HepG2 (cell line): ENCODE measurements around the gene SYVN1. TPM values are rescaled to one million over a fixed set of nuclear protein-coding genes. Genes with fewer than 3 reads are reported as not detected.

ENCODE experiments used
- ATAC-seq: fragments of 200-7000 bp; cut with Tn5 transposase; 3 replicates; pipeline ENCODE4 v1.9.1; 2020; ENCODE audit warnings: mild to moderate bottlenecking, moderate library complexity
- BruUV-seq: library from RNA; stranded (reverse); fragments of 400-500 nt; replicated peaks from 2 replicates; lab custom pipeline; 2021; lab: Mats Ljungman, UMichigan
- CTCF ChIA-PET: fragments of 300-600 bp; formaldehyde crosslinking; extraction: SDS; loops from one replicate; lab custom pipeline; 2021; ENCODE audit warnings: low total read pairs, inconsistent platforms, low intra/inter-chr PET ratio; lab: Yijun Ruan, JAX
- POLR2A ChIA-PET: fragments of 350-600 bp; sonication (Branson Sonifier 250); formaldehyde crosslinking; loops from one replicate; lab custom pipeline; 2020; ENCODE audit warnings: antibody characterized with exemption, inconsistent platforms; lab: Yijun Ruan, JAX
- DNase-seq: peaks from one replicate; pipeline ENCODE4 v3.0.0-alpha.2; 2015; ENCODE audit warnings: low spot score
- FAIRE-seq: peaks from 3 replicates; lab custom pipeline; 2011; peaks lifted over from hg19 to GRCh38; lab: Jason Lieb, UNC
- H2AFZ ChIP-seq: one replicate; pipeline ENCODE4 v1.6.1; 2011; ENCODE audit warnings: low read length, inconsistent platforms
- H3K27ac ChIP-seq: fragments of 300-600 bp; 3 replicates; pipeline ENCODE4 v1.8.0; 2011; ENCODE audit warnings: mixed run types, mild to moderate bottlenecking, mixed read lengths, low read length, inconsistent platforms; ENCODE audit not compliant: insufficient read depth; ENCODE audit errors: extremely low read length
- H3K27me3 ChIP-seq, 2 experiments: fragments of 200-600 bp in 1 of 2; 2 replicates in 1 of 2; 3 replicates in 1 of 2; pipeline versions ENCODE4 v1.6.0 to v1.8.0; 2011; ENCODE audit warnings: low read length in 2 of 2, mild to moderate bottlenecking in 2 of 2, moderate library complexity in 2 of 2, inconsistent platforms in 1 of 2; ENCODE audit not compliant: insufficient read depth in 2 of 2, control insufficient read depth in 1 of 2
- H3K36me3 ChIP-seq, 2 experiments: fragments of 200-600 bp in 1 of 2; replicated peaks in 1 of 2; 2 replicates in 1 of 2; 3 replicates in 1 of 2; pipeline versions ENCODE4 v1.5.1 to v1.8.0; 2011; ENCODE audit warnings: low read length in 2 of 2, inconsistent platforms in 1 of 2; ENCODE audit not compliant: insufficient read depth in 2 of 2, control insufficient read depth in 1 of 2
- H3K4me1 ChIP-seq: 2 replicates; pipeline ENCODE4 v1.5.1; 2012; ENCODE audit warnings: low read length, inconsistent platforms; ENCODE audit not compliant: insufficient read depth
- H3K4me2 ChIP-seq: 2 replicates; pipeline ENCODE4 v1.6.0; 2011; ENCODE audit warnings: low read depth, low read length, inconsistent platforms
- H3K4me3 ChIP-seq, 3 experiments: fragments of 200-600 bp in 1 of 3; sonication (generic), shearing (Covaris generic) in 1 of 3; replicated peaks in 1 of 3; 2 replicates each; pipeline ENCODE4 v1.5.1; 2011 to 2016; ENCODE audit warnings: low read length in 3 of 3, inconsistent platforms in 2 of 3, low read depth in 2 of 3, mild to moderate bottlenecking in 2 of 3, control low read depth in 1 of 3, mixed read lengths in 1 of 3; ENCODE audit not compliant: insufficient read depth in 1 of 3
- H3K79me2 ChIP-seq: one replicate; pipeline ENCODE4 v1.6.1; 2011; ENCODE audit warnings: low read length, inconsistent platforms; ENCODE audit not compliant: insufficient read depth
- H3K9ac ChIP-seq: 2 replicates; pipeline ENCODE4 v1.6.0; 2011; ENCODE audit warnings: mild to moderate bottlenecking, low read depth, low read length, inconsistent platforms; ENCODE audit not compliant: insufficient read depth
- H3K9me3 ChIP-seq: 2 replicates; pipeline ENCODE4 v1.5.1; 2012; ENCODE audit warnings: mild to moderate bottlenecking, low read length
- H4K20me1 ChIP-seq: 2 replicates; pipeline ENCODE4 v1.6.0; 2011; ENCODE audit warnings: inconsistent platforms, mild to moderate bottlenecking, low read length, moderate library complexity; ENCODE audit not compliant: insufficient read depth
- ATRX ChIP-seq: sonication (generic); formaldehyde crosslinking; IDR thresholded peaks from 2 replicates; pipeline ENCODE4 v1.4.0; 2020; ENCODE audit warnings: missing genetic modification reagents, borderline replicate concordance
- CEBPB ChIP-seq: IDR thresholded peaks from 2 replicates; pipeline ENCODE4 v1.6.1; 2011; ENCODE audit warnings: low read depth, low read length, improper control_type of control experiment, borderline replicate concordance
- ETV6 ChIP-seq: sonication (generic); formaldehyde crosslinking; conservative IDR thresholded peaks from 2 replicates; pipeline ENCODE4 v1.4.0; 2020; ENCODE audit warnings: missing genetic modification reagents
- JUN ChIP-seq: sonication (generic); formaldehyde crosslinking; IDR thresholded peaks from 2 replicates; pipeline ENCODE4 v1.4.0; 2020; ENCODE audit warnings: mild to moderate bottlenecking, missing genetic modification reagents
- MEIS1 ChIP-seq: sonication (generic); formaldehyde crosslinking; IDR thresholded peaks from 2 replicates; pipeline ENCODE4 v1.9.0; 2021; ENCODE audit warnings: mild to moderate bottlenecking, missing genetic modification reagents, moderate library complexity, borderline replicate concordance
- MIER2 ChIP-seq: IDR thresholded peaks from 2 replicates; pipeline ENCODE4 v1.6.1; 2016; ENCODE audit warnings: missing biosample characterization, missing genetic modification reagents
- NFKB2 ChIP-seq: sonication (generic); formaldehyde crosslinking; IDR thresholded peaks from 2 replicates; pipeline ENCODE4 v1.4.0; 2020; ENCODE audit warnings: missing genetic modification reagents, borderline replicate concordance
- RCOR2 ChIP-seq: IDR thresholded peaks from 2 replicates; pipeline ENCODE4 v1.6.1; 2016; ENCODE audit warnings: missing biosample characterization, missing genetic modification reagents
- SPEN ChIP-seq: sonication (generic); formaldehyde crosslinking; IDR thresholded peaks from 2 replicates; pipeline ENCODE4 v1.5.1; 2020; ENCODE audit warnings: low read depth, mild to moderate bottlenecking, missing genetic modification reagents
- U2AF1 ChIP-seq: fragments of 200-400 bp; formaldehyde crosslinking; optimal IDR thresholded peaks from 2 replicates; pipeline ENCODE3; 2017; ENCODE audit warnings: mild to moderate bottlenecking, low read depth, low read length
- ZFP37 ChIP-seq: sonication (generic); formaldehyde crosslinking; IDR thresholded peaks from 2 replicates; pipeline ENCODE4 v1.4.0; 2020; ENCODE audit warnings: missing genetic modification reagents, borderline replicate concordance
- ZNF607 ChIP-seq: sonication (generic); formaldehyde crosslinking; IDR thresholded peaks from 2 replicates; pipeline ENCODE4 v1.5.1; 2020; ENCODE audit warnings: missing genetic modification reagents, mild to moderate bottlenecking, borderline replicate concordance
- ZNF761 ChIP-seq: sonication (generic); formaldehyde crosslinking; conservative IDR thresholded peaks from 2 replicates; pipeline ENCODE4 v1.4.0; 2020; ENCODE audit warnings: mild to moderate bottlenecking, missing genetic modification reagents
- ZSCAN12 ChIP-seq: sonication (generic); formaldehyde crosslinking; IDR thresholded peaks from 2 replicates; pipeline ENCODE4 v1.9.0; 2021; ENCODE audit warnings: mild to moderate bottlenecking, missing genetic modification reagents
- whole genome bisulfite sequencing: methylation state at CpG from one replicate; pipeline ENCODE4 v1.1.6; 2017; ENCODE audit warnings: low lambda C conversion rate; 5-methylcytosine and 5-hydroxymethylcytosine counted together
- in situ Hi-C: cut with HindIII; loops from 2 replicates; pipeline ENCODE4 v1.10.0; 2017; ENCODE audit warnings: low pct_unique_long_range_greater_than_20kb; ENCODE audit not compliant: extremely low pct_ligation_motif_present
- intact Hi-C: fragments of 100-400 bp; cut with micrococcal nuclease; formaldehyde crosslinking; loops from one replicate; pipeline ENCODE4 v1.10.0; 2022; ENCODE audit not compliant: unreplicated experiment
- polyA plus RNA-seq, 8 experiments: library from polyadenylated mRNA; depleted of rRNA in 3 of 8; stranded (reverse) in 7 of 8; unstranded in 1 of 8; fragments of >200 nt; fragmentation: Illumina TruSeq in 4 of 8; extraction: Trizol in 4 of 8; gene quantifications; 2 replicates each; pipeline versions ENCODE4 v1.2.1 to v1.2.3, GENCODE V29; 2011 to 2016; ENCODE audit warnings: low read depth in 4 of 8, missing spikeins in 1 of 8, mixed read lengths in 1 of 8; ENCODE audit not compliant: insufficient read depth in 1 of 8
- total RNA-seq, 5 experiments: library from RNA; depleted of rRNA; stranded (reverse); fragments of >200 nt; fragmentation: Illumina TruSeq; extraction: Trizol; gene quantifications; 2 replicates each; pipeline ENCODE4 v1.2.3, GENCODE V29; 2016; ENCODE audit warnings: low read depth in 1 of 5
- TF ChIP-seq, protein P1 (sequence below): sonication (generic); formaldehyde crosslinking; IDR thresholded peaks from 2 replicates; pipeline ENCODE4 v1.5.0; 2020; ENCODE audit warnings: mild to moderate bottlenecking, missing genetic modification reagents
- TF ChIP-seq, protein P2 (sequence below): sonication (generic); formaldehyde crosslinking; conservative IDR thresholded peaks from 2 replicates; pipeline ENCODE4 v1.4.0; 2020; ENCODE audit warnings: missing genetic modification reagents
- TF ChIP-seq, protein P3 (sequence below): sonication (generic); formaldehyde crosslinking; IDR thresholded peaks from 2 replicates; pipeline ENCODE4 v1.4.0; 2020; ENCODE audit warnings: missing genetic modification reagents, mild to moderate bottlenecking, borderline replicate concordance

Gene SYVN1
- total and polyA plus RNA-seq, 2 of the 13 experiments (the other 11 are each of a cell fraction or from before 2014, with no cell fraction given) = 10.3 to 22.5 TPM

DNA sequence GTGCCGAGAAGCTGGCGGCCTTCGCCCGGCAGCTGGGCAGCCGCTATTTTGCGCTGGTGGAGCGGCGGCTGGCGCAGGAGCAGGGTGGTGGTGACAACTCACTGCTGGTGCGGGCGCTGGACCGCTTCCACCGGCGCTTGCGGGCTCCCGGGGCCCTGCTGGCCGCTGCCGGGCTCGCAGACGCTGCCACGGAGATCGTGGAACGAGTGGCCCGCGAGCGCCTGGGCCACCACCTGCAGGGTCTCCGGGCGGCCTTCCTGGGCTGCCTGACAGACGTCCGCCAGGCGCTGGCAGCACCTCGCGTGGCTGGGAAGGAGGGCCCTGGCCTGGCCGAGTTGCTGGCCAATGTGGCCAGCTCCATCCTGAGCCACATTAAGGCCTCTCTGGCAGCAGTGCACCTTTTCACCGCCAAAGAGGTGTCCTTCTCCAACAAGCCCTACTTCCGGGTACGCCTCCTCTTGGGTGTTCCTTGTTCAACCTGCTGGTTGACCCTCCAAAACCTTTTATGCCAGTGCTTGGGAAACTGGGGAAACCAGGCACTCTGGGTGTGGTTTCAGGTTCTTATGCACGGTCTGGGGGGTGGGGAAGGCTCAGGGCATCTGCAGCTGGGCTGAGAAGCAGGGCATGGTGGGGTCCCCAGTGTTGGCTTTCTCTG is 25.7 kb downstream of the SYVN1 start:
- Histone ChIP-seq H4K20me1 (no peaks in the 10 kb centered on the region), H2AFZ (no peak overlapping the region), H3K4me2 (no peak overlapping the region), H3K27ac (no peak overlapping the region), H3K36me3 (peaks cover 7 to 25% of the 10 kb centered on the region in 2 experiments; a peak in 3 of 5 replicates), H3K4me3 (no peak overlapping the region), H3K4me1 (peaks cover 16% of the 10 kb centered on the region), H3K79me2 (peaks cover 7% of the 10 kb centered on the region), H3K9me3 (no peaks in the 10 kb centered on the region), H3K9ac (no peak overlapping the region), H3K27me3 (no peaks in the 10 kb centered on the region)
- ChIA-PET POLR2A (interaction anchor here (0.9 kb wide), 1 partner anchor 117 kb away, joined by 3 read pairs; no protein-coding TSS in a partner anchor), CTCF (no interaction called here)
- no TSS peak for BruUV-seq
- 96% methylated on average over 13 of the region's 38 CpGs for WGBS
- intact Hi-C loops (no loop called here), in situ Hi-C loops (no loop called here)
- ATAC-seq (no peak), DNase-seq (no peak), FAIRE-seq (no peak)
- TF ChIP-seq CEBPB (no peak), ATRX (CRISPR knock-in tag) (no peak), ZNF761 (no peak), ZFP37 (CRISPR knock-in tag) (no peak), MEIS1 (CRISPR knock-in tag) (no peak), ZNF607 (CRISPR knock-in tag) (no peak), U2AF1 (no peak), MIER2 (CRISPR knock-in tag) (no peak), JUN (no peak), NFKB2 (CRISPR knock-in tag) (no peak), ETV6 (CRISPR knock-in tag) (no peak), RCOR2 (CRISPR knock-in tag) (no peak), SPEN (no peak), ZSCAN12 (CRISPR knock-in tag) (no peak)
- TF ChIP-seq, protein P1, sequence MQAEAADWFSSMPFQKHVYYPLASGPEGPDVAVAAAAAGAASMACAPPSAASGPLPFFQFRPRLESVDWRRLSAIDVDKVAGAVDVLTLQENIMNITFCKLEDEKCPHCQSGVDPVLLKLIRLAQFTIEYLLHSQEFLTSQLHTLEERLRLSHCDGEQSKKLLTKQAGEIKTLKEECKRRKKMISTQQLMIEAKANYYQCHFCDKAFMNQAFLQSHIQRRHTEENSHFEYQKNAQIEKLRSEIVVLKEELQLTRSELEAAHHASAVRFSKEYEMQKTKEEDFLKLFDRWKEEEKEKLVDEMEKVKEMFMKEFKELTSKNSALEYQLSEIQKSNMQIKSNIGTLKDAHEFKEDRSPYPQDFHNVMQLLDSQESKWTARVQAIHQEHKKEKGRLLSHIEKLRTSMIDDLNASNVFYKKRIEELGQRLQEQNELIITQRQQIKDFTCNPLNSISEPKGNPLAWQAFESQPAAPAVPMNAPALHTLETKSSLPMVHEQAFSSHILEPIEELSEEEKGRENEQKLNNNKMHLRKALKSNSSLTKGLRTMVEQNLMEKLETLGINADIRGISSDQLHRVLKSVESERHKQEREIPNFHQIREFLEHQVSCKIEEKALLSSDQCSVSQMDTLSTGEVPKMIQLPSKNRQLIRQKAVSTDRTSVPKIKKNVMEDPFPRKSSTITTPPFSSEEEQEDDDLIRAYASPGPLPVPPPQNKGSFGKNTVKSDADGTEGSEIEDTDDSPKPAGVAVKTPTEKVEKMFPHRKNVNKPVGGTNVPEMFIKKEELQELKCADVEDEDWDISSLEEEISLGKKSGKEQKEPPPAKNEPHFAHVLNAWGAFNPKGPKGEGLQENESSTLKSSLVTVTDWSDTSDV (CRISPR knock-in tag) = no peak
- TF ChIP-seq, protein P2, sequence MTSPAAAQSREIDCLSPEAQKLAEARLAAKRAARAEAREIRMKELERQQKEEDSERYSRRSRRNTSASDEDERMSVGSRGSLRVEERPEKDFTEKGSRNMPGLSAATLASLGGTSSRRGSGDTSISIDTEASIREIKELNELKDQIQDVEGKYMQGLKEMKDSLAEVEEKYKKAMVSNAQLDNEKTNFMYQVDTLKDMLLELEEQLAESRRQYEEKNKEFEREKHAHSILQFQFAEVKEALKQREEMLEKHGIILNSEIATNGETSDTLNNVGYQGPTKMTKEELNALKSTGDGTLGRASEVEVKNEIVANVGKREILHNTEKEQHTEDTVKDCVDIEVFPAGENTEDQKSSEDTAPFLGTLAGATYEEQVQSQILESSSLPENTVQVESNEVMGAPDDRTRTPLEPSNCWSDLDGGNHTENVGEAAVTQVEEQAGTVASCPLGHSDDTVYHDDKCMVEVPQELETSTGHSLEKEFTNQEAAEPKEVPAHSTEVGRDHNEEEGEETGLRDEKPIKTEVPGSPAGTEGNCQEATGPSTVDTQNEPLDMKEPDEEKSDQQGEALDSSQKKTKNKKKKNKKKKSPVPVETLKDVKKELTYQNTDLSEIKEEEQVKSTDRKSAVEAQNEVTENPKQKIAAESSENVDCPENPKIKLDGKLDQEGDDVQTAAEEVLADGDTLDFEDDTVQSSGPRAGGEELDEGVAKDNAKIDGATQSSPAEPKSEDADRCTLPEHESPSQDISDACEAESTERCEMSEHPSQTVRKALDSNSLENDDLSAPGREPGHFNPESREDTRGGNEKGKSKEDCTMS (CRISPR knock-in tag) = no peak
- TF ChIP-seq, protein P3, sequence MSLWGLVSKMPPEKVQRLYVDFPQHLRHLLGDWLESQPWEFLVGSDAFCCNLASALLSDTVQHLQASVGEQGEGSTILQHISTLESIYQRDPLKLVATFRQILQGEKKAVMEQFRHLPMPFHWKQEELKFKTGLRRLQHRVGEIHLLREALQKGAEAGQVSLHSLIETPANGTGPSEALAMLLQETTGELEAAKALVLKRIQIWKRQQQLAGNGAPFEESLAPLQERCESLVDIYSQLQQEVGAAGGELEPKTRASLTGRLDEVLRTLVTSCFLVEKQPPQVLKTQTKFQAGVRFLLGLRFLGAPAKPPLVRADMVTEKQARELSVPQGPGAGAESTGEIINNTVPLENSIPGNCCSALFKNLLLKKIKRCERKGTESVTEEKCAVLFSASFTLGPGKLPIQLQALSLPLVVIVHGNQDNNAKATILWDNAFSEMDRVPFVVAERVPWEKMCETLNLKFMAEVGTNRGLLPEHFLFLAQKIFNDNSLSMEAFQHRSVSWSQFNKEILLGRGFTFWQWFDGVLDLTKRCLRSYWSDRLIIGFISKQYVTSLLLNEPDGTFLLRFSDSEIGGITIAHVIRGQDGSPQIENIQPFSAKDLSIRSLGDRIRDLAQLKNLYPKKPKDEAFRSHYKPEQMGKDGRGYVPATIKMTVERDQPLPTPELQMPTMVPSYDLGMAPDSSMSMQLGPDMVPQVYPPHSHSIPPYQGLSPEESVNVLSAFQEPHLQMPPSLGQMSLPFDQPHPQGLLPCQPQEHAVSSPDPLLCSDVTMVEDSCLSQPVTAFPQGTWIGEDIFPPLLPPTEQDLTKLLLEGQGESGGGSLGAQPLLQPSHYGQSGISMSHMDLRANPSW (CRISPR knock-in tag) = no peak
